Activated CD8-positive, alpha-beta memory T cell treated with anti-CD3 and anti-CD28 coated beads, Interleukin-2, amount 50 U/mL, for 24 hours (primary cell): Measurements from ENCODE around the gene MAPK1.
"Not testable (repeated sequence)": the region's sequence is repeated elsewhere in the genome, so short reads cannot be mapped to it uniquely, and the experiment has no call there.

ENCODE experiments used
- DNase-seq: peaks from one replicate; pipeline ENCODE4 v3.0.0-alpha.2; 2020; ENCODE audit errors: extremely low read depth

The MAPK1 gene

GRCh38 chr22:21755851-21756284 is 111.6 kb downstream of the MAPK1 start:
- no peak for DNase-seq

GRCh38 chr22:21754523-21754922 is 112.9 kb downstream of the MAPK1 start:
- no peak for DNase-seq

- no peak for DNase-seq
Measured at GRCh38 chr22:21753374-21754111, 113.9 kb downstream of the MAPK1 start.

- no peak for DNase-seq
Measured at GRCh38 chr22:21752276-21752675, 115.2 kb downstream of the MAPK1 start.

GRCh38 chr22:21745948-21746347 is 121.5 kb downstream of the MAPK1 start:
- no peak for DNase-seq

GRCh38 chr22:21744917-21745316 is 122.5 kb downstream of the MAPK1 start:
- not testable (repeated sequence) for DNase-seq

GRCh38 chr22:21741790-21742189 is 125.7 kb downstream of the MAPK1 start:
- DNase-seq: no peak

- no peak for DNase-seq
Measured at GRCh38 chr22:21741059-21741458, 126.4 kb downstream of the MAPK1 start.

GRCh38 chr22:21739828-21740377 is 127.5 kb downstream of the MAPK1 start:
- DNase-seq: no peak

- no peak for DNase-seq
Measured at GRCh38 chr22:21738966-21739365, 128.5 kb downstream of the MAPK1 start.

- DNase-seq: no peak
Measured at GRCh38 chr22:21738081-21738480, 129.4 kb downstream of the MAPK1 start.

GRCh38 chr22:21736948-21737347 is 130.5 kb downstream of the MAPK1 start:
- no peak for DNase-seq

- no peak for DNase-seq
Measured at GRCh38 chr22:21736084-21736642, 131.3 kb downstream of the MAPK1 start.

- peak; percentile 78 for DNase-seq
Measured at GRCh38 chr22:21735200-21736083, 132.0 kb downstream of the MAPK1 start, which contains the start of gene YPEL1. Gene YPEL1, minus strand, starts transcription at chr22:21735794. Its CDS starts 25,050 bp downstream, at chr22:21710744.

GRCh38 chr22:21734540-21735199 is 132.8 kb downstream of the MAPK1 start:
- no peak for DNase-seq

- no peak for DNase-seq
Measured at GRCh38 chr22:21731503-21731902, 135.9 kb downstream of the MAPK1 start.

GRCh38 chr22:21730535-21731308 is 136.7 kb downstream of the MAPK1 start:
- no peak for DNase-seq

- not testable (repeated sequence) for DNase-seq
Measured at GRCh38 chr22:21729184-21729583, 138.3 kb downstream of the MAPK1 start.

- DNase-seq: no peak
Measured at GRCh38 chr22:21728270-21728669, 139.2 kb downstream of the MAPK1 start.

- no peak for DNase-seq
Measured at GRCh38 chr22:21727768-21728167, 139.7 kb downstream of the MAPK1 start.

- no peak for DNase-seq
Measured at GRCh38 chr22:21727159-21727558, 140.3 kb downstream of the MAPK1 start.
